Hepatocyte (in vitro differentiated cells): Measurements from ENCODE around the gene USP36. TPM values are rescaled to one million over a fixed set of nuclear protein-coding genes. Genes with fewer than 3 reads are reported as not detected.
"Not testable (repeated sequence)": the region's sequence is repeated elsewhere in the genome, so short reads cannot be mapped to it uniquely, and the experiment has no call there.

Source experiments
- DNase-seq: peaks from one replicate; pipeline ENCODE4 v3.0.0-alpha.2; 2016; ENCODE audit warnings: low spot score
- H2AFZ ChIP-seq: fragments of 200-600 bp; sonication (generic); 2 replicates; pipeline ENCODE4 v1.6.0; 2016; ENCODE audit warnings: antibody characterized with exemption, mild to moderate bottlenecking
- H3K27ac ChIP-seq: fragments of 200-600 bp; sonication (generic); 2 replicates; pipeline ENCODE4 v1.5.1; 2016; ENCODE audit warnings: mild to moderate bottlenecking
- H3K27me3 ChIP-seq: fragments of 200-600 bp; sonication (generic); 2 replicates; pipeline ENCODE4 v1.6.1; 2016
- H3K36me3 ChIP-seq: fragments of 200-600 bp; sonication (generic); replicated peaks from 2 replicates; pipeline ENCODE4 v1.5.1; 2016; ENCODE audit warnings: low read depth; ENCODE audit not compliant: insufficient read depth
- H3K4me1 ChIP-seq: fragments of 200-600 bp; sonication (generic); 2 replicates; pipeline ENCODE4 v1.5.1; 2016; ENCODE audit warnings: mild to moderate bottlenecking, moderate library complexity; ENCODE audit not compliant: insufficient read depth
- H3K4me2 ChIP-seq: fragments of 200-600 bp; sonication (generic); 2 replicates; pipeline ENCODE4 v1.6.0; 2016
- H3K4me3 ChIP-seq: fragments of 200-600 bp; sonication (generic); 2 replicates; pipeline ENCODE4 v1.5.1; 2016; ENCODE audit warnings: mild to moderate bottlenecking
- H3K79me2 ChIP-seq: fragments of 200-600 bp; sonication (generic); 2 replicates; pipeline ENCODE4 v1.6.0; 2017; ENCODE audit warnings: mild to moderate bottlenecking
- H3K9me2 ChIP-seq: fragments of 200-600 bp; sonication (generic); replicated peaks from 2 replicates; pipeline ENCODE4 v1.6.0; 2017; ENCODE audit warnings: mild to moderate bottlenecking; ENCODE audit not compliant: insufficient read depth
- H3K9me3 ChIP-seq: fragments of 200-600 bp; sonication (generic); 2 replicates; pipeline ENCODE4 v1.5.1; 2016; ENCODE audit warnings: low read depth, mild to moderate bottlenecking
- H4K20me1 ChIP-seq: fragments of 200-600 bp; sonication (generic); 2 replicates; pipeline ENCODE4 v1.6.0; 2016; ENCODE audit warnings: mild to moderate bottlenecking; ENCODE audit not compliant: insufficient read depth, poor library complexity, severe bottlenecking
- EZH2 ChIP-seq: fragments of 200-600 bp; sonication (generic); IDR thresholded peaks from 2 replicates; pipeline ENCODE4 v1.6.1; 2016; ENCODE audit warnings: antibody characterized with exemption, mild to moderate bottlenecking, borderline replicate concordance
- EZH2phosphoT487 ChIP-seq: fragments of 200-600 bp; sonication (generic); IDR thresholded peaks from one replicate; pipeline ENCODE4 v1.6.1; 2018; ENCODE audit warnings: antibody characterized with exemption, mild to moderate bottlenecking, low read depth, moderate library complexity; ENCODE audit not compliant: unreplicated experiment, severe bottlenecking
- WGBS: methylation state at CpG from one replicate; pipeline ENCODE4 v1.1.6; 2016; ENCODE audit warnings: low lambda C conversion rate; ENCODE audit errors: missing lambda C conversion rate; 5-methylcytosine and 5-hydroxymethylcytosine counted together
- polyA plus RNA-seq: library from polyadenylated mRNA; unstranded; fragments of >200 nt; fragmentation: Nextera tagmentation; extraction: Ambion mirVana; gene quantifications from 2 replicates; pipeline ENCODE4 v1.2.1, GENCODE V29; 2016
- total RNA-seq: library from RNA; depleted of rRNA; stranded (reverse); fragments of >200 nt; gene quantifications from 2 replicates; pipeline ENCODE4 v1.2.3, GENCODE V29; 2014
- TF ChIP-seq, protein P1 (sequence below): fragments of 200-600 bp; sonication (generic); IDR thresholded peaks from 2 replicates; pipeline ENCODE4 v1.5.1; 2016; ENCODE audit warnings: antibody characterized with exemption, mild to moderate bottlenecking; ENCODE audit not compliant: poor library complexity

The USP36 gene
- total and polyA plus RNA-seq, 2 experiments from 2014 or later = 17.7 to 26.2 TPM

DNA sequence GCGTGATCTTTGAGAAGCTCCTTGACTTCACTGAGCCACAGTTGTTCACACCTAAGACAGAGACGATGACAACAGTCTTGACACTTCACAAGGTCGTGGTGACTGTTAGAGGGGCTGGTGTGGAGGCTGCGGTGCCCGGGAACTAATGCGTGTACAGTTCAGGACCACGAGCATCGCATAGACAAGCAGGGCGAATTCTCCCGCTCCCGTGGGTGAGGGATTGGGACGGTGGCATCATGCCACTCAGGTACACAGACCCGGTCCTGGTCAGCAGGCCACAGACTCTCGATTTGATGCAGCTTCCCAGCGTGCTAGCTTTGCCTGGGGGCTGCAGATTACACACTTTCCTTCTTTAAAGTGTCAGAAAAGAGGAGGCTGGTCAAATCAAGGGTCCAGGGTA, 37.6 kb upstream of the USP36 start:
- no peaks in the 10 kb centered on the region for H3K9me2 ChIP-seq
- no peak for DNase-seq
- no peaks in the 10 kb centered on the region for H3K36me3 ChIP-seq
- peaks cover 19% of the 10 kb centered on the region for H3K4me1 ChIP-seq
- no peak overlapping the region for H3K4me3 ChIP-seq
- WGBS = 93% methylated on average over 15 of the region's 15 CpGs
- H2AFZ ChIP-seq = no peak overlapping the region
- no peaks in the 10 kb centered on the region for H3K27me3 ChIP-seq
- TF ChIP-seq EZH2 = no peak
- TF ChIP-seq EZH2phosphoT487 = no peak
- TF ChIP-seq, protein P1, sequence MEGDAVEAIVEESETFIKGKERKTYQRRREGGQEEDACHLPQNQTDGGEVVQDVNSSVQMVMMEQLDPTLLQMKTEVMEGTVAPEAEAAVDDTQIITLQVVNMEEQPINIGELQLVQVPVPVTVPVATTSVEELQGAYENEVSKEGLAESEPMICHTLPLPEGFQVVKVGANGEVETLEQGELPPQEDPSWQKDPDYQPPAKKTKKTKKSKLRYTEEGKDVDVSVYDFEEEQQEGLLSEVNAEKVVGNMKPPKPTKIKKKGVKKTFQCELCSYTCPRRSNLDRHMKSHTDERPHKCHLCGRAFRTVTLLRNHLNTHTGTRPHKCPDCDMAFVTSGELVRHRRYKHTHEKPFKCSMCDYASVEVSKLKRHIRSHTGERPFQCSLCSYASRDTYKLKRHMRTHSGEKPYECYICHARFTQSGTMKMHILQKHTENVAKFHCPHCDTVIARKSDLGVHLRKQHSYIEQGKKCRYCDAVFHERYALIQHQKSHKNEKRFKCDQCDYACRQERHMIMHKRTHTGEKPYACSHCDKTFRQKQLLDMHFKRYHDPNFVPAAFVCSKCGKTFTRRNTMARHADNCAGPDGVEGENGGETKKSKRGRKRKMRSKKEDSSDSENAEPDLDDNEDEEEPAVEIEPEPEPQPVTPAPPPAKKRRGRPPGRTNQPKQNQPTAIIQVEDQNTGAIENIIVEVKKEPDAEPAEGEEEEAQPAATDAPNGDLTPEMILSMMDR = no peak
- no peak overlapping the region for H3K4me2 ChIP-seq
- peaks cover 70% of the 10 kb centered on the region for H3K79me2 ChIP-seq
- no peaks in the 10 kb centered on the region for H3K9me3 ChIP-seq
- H4K20me1 ChIP-seq = peaks cover 10% of the 10 kb centered on the region
- H3K27ac ChIP-seq = no peak overlapping the region

DNA sequence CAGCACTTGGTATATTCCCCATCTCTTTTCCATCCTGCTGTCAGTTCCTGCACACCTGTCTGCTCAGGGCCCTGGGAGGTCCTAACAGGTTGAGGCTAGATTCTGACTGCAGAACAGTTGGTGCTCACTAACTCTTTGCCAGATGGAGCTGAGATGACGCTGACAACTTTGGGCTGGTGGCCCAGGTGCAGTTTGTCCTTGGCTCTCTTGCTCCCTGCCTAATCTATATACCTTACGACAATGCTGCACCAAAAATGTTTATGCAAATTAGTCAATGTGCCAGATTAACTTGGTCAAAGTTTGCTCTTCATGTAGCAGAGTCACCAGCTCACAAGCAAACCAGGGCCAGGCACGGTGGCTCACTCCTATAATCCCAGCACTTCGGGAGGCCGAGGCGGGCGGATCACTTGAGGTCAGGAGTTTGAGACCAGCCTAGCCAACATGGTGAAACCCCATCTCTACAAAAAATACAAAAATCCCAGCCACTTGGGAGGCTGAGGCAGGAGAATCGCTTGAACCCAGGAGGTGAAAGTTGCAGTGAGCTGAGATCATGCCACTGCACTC, 36.4 kb upstream of the USP36 start:
- peaks cover 61% of the 10 kb centered on the region for H3K79me2 ChIP-seq
- H3K27ac ChIP-seq, H3K4me2 ChIP-seq: not testable (repeated sequence)

DNA sequence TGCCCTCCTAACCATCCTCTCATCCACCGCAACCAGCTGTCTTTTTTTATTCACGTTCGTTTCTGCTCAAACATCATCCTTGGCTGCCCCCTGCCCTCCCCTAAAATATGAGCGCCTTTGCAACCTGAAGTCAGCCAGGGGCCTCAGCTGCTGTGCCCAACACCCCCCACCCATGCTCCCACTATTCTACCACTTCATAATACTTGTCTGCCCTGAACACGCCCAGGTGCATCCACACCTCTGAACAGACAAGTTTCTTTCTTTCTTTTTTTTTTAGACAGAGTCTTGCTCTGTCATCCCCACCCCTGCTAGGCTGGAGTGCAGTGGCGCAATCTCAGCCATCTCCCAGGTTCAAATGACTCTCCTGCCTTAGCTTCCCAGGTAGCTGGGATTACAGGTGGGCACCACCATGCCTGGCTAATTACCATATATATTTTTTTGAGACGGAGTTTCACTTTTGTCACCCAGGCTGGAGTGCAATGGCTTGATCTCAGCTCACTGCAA, 35.5 kb upstream of the USP36 start:
- no peak overlapping the region for H2AFZ ChIP-seq
- H3K4me2 ChIP-seq = no peak overlapping the region
- H3K27me3 ChIP-seq = no peaks in the 10 kb centered on the region
- peaks cover 8% of the 10 kb centered on the region for H4K20me1 ChIP-seq
- H3K9me2 ChIP-seq = no peaks in the 10 kb centered on the region
- H3K36me3 ChIP-seq = no peaks in the 10 kb centered on the region
- H3K9me3 ChIP-seq = no peaks in the 10 kb centered on the region
- no peak for TF ChIP-seq EZH2phosphoT487
- WGBS = 65% methylated on average over 7 of the region's 7 CpGs
- peaks cover 53% of the 10 kb centered on the region for H3K79me2 ChIP-seq
- H3K4me1 ChIP-seq = peaks cover 6% of the 10 kb centered on the region
- H3K27ac ChIP-seq = no peak overlapping the region
- no peak overlapping the region for H3K4me3 ChIP-seq
- no peak for DNase-seq

More for the DNA sequence above, 36.4 kb upstream of the USP36 start:
- not testable (repeated sequence) for H3K4me1 ChIP-seq, H3K36me3 ChIP-seq, H3K4me3 ChIP-seq, H4K20me1 ChIP-seq, H3K9me3 ChIP-seq, DNase-seq, H3K9me2 ChIP-seq, H3K27me3 ChIP-seq, H2AFZ ChIP-seq
- WGBS = 97% methylated on average over 8 of the region's 8 CpGs

DNA sequence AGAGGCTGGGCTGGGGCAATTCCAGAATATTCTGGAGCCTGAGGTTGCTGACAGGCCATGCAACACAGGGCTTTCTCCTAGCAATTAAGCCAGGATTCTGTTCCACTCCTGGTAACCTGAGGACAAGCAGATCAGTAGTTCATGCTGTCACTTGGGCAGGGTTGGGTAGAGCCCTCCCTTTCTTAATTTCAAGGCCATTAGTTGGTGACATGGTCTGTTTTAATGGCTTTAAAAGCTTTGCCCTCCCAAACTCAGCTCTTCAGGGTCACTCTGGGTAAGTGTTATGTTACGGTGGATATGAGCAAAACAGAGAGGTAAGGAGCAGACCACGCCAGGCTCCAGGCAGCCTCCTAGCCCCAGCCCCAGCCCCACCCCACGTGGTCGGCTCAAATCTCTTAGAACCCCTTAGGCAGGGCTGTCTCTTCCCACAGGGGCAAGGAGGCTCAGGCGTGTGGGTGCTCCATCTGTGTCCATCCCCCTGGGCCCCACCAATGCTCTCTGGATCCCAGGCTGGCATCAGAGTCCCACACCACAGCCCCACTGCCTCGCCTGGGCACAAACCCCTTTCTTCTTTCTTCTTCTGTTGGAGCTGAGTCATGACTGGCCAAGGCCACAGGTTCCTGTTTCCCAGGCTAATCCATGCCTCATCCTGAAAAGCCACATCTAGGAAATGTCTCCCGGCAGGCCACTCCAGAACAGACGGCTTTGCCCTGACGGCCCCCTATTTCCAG, 34.9 kb upstream of the USP36 start:
- Histone ChIP-seq H3K36me3 (no peaks in the 10 kb centered on the region), H3K9me2 (no peaks in the 10 kb centered on the region), H3K4me1 (peaks cover 6% of the 10 kb centered on the region), H2AFZ (no peak overlapping the region), H3K4me2 (no peak overlapping the region), H3K9me3 (no peaks in the 10 kb centered on the region), H3K79me2 (peaks cover 47% of the 10 kb centered on the region), H3K27me3 (no peaks in the 10 kb centered on the region), H3K27ac (no peak overlapping the region), H4K20me1 (peaks cover 8% of the 10 kb centered on the region), H3K4me3 (no peak overlapping the region)
- TF ChIP-seq, protein P1 = no peak
- no peak for TF ChIP-seq EZH2
- TF ChIP-seq EZH2phosphoT487 = no peak
- no peak for DNase-seq
- WGBS = 70% methylated on average over 6 of the region's 9 CpGs
